Heart right ventricle (tissue), 16 donors: Measurements from ENCODE around the gene MAN1A2. TPM values are rescaled to one million over a fixed set of nuclear protein-coding genes. Genes with fewer than 3 reads are reported as not detected.

Experiments used
- ATAC-seq, 8 donors: fragments of 200-7000 bp; cut with Tn5 transposase; one replicate each; pipeline ENCODE4 v1.9.1; 2020; ENCODE audit warnings: mild to moderate bottlenecking in 8 of 8, moderate library complexity in 8 of 8, moderate number of reproducible peaks in 1 of 8
- DNase-seq, 2 donors: peaks; one replicate each; pipeline ENCODE4 v3.0.0-alpha.2; 2020
- H3K27ac ChIP-seq, 10 donors: fragments of 200-600 bp; sonication (generic) in 2 of 10; one replicate each; pipeline versions ENCODE4 v1.5.0 to v1.8.0; 2020 to 2022; ENCODE audit warnings: mild to moderate bottlenecking in 3 of 10
- H3K27me3 ChIP-seq, 7 donors: fragments of 200-600 bp; one replicate each; pipeline ENCODE4 v1.8.0; 2021 to 2022; ENCODE audit warnings: mild to moderate bottlenecking in 2 of 7
- H3K36me3 ChIP-seq, 9 donors: fragments of 200-600 bp; sonication (generic) in 1 of 9; one replicate each; pipeline versions ENCODE4 v1.5.0 to v1.8.0; 2020 to 2022; ENCODE audit warnings: mild to moderate bottlenecking in 2 of 9
- H3K4me1 ChIP-seq, 9 donors: fragments of 200-600 bp; sonication (generic) in 1 of 9; one replicate each; pipeline versions ENCODE4 v1.5.0 to v1.8.0; 2020 to 2022; ENCODE audit warnings: mild to moderate bottlenecking in 4 of 9
- H3K4me3 ChIP-seq, 10 donors: fragments of 200-600 bp; sonication (generic) in 2 of 10; one replicate each; pipeline versions ENCODE4 v1.5.0 to v1.8.0; 2020 to 2022; ENCODE audit warnings: mild to moderate bottlenecking in 7 of 10, moderate library complexity in 2 of 10
- H3K9me3 ChIP-seq, 11 donors: fragments of 200-600 bp in 10 of 11; sonication (generic) in 2 of 11; one replicate each; pipeline versions ENCODE4 v1.5.0 to v1.8.0; 2013 to 2022; ENCODE audit warnings: mild to moderate bottlenecking in 2 of 11, control low read depth in 1 of 11, moderate library complexity in 1 of 11
- WGBS, 2 donors: extraction: QIAGEN DNeasy Blood & Tissue Kit; methylation state at CpG; one replicate each; pipeline ENCODE4 v1.1.7; 2013; ENCODE audit warnings: inconsistent platforms in 1 of 2; 5-methylcytosine and 5-hydroxymethylcytosine counted together
- intact Hi-C, 10 donors: fragments of 100-400 bp; cut with DNase I; formaldehyde crosslinking; loops; one replicate each; pipeline versions ENCODE4 v1.11.1 to v1.14.2; 2022
- long read RNA-seq, 3 donors: library from polyadenylated mRNA; unstranded; transcript quantifications; one replicate each; pipeline ENCODE4 v2.0.0, GENCODE V29; 2020 to 2021
- polyA plus RNA-seq, 2 donors: library from polyadenylated mRNA; stranded (reverse); fragments of 200-250 nt; gene quantifications; one replicate each; pipeline ENCODE4 v1.2.3, GENCODE V29; 2013
- total RNA-seq, 10 donors: library from RNA; stranded (reverse); fragmentation: NEBNext Ultra II Directional in 3 of 10; extraction: Animal tissue kit (Norgen Biotek cat#: 25700) in 3 of 10; gene quantifications; one replicate each; pipeline versions ENCODE4 v1.2.1 to v1.2.4, GENCODE V29; 2021 to 2023
- TF ChIP-seq, protein P1 (sequence below), 9 donors: fragments of 200-600 bp; sonication (generic) in 2 of 9; IDR thresholded peaks; one replicate each; pipeline versions ENCODE4 v1.5.0 to v1.8.0; 2021 to 2022; ENCODE audit warnings: antibody characterized with exemption in 9 of 9, mild to moderate bottlenecking in 5 of 9, moderate library complexity in 1 of 9
- donor health status: Arrhythmogenic right ventricular cardiomyopathy.
- donor health status: ischemic (EF 13 %, LVEDD 7.1; RV severe dilation, severe dysfunction).
- donor health status: healthy with polysubstance abuse.
- donor health status: DM: no; HTN: yes; CAD: no.
- donor health status: DM: no; HTN: no; CAD: no.
- donor health status: ischemic (EF 25% LVEDD 6.9; RV normal size, moderate dysfunction).
- donor health status: ischemic (EF 25% LVEDD 5.7; RV mildly dilated, moderate dysfunction).
- donor health status: healthy.
- donor health status: DM: yes; HTN: yes; CAD: no.
- donor health status: Ischemic cardiomyopathy.
- donor health status: ischemic (EF 35%, LVEDD 5.7; RV mildly dilated, moderate dysfunction).
- donor health status: nonischemic (EF 11% LVEDD 7.7; RV severe dilation, severe dysfunction).
- donor health status: DM: yes; HTN: yes; CAD: no.
- donor health status: PGD.
- donor health status: ischemic (EF 29% LVEDD 5.4; RV normal size, mild dysfunction).
- donor health status: nonischemic (EF 23%, LVEDD 6.1; RV moderate dilation, normal function).

MAN1A2 gene
- total RNA-seq (10 to 100 TPM; 22.6 to 37.3 (median 26.3) TPM), polyA plus RNA-seq (1 to 10 TPM; 5.1 to 6.4 TPM)
- long read RNA-seq, donor 1, full-length matches to known transcripts: 2 of 25 reads
- long read RNA-seq, donor 1, partial matches to known transcripts: 11 of 25 reads
- long read RNA-seq, donor 1, other reads (novel, unspliced or antisense): 12 of 25 reads
- long read RNA-seq, donor 2, full-length matches to known transcripts: 8 of 30 reads
- long read RNA-seq, donor 2, partial matches to known transcripts: 16 of 30 reads
- long read RNA-seq, donor 2, other reads (novel, unspliced or antisense): 6 of 30 reads
- long read RNA-seq, donor 3, full-length matches to known transcripts: 3 of 13 reads
- long read RNA-seq, donor 3, partial matches to known transcripts: 7 of 13 reads
- long read RNA-seq, donor 3, other reads (novel, unspliced or antisense): 3 of 13 reads

- no peaks in the 10 kb centered on the region for H3K9me3 ChIP-seq
- DNase-seq: peak; percentile 91
- H3K4me3 ChIP-seq: peak within 1 kb of the TSS; percentile 78 to 96 (median 90)
- H3K27me3 ChIP-seq: no peaks in the 10 kb centered on the region
- ATAC-seq: peak; percentile 92 to 97 (median 96)
- peaks cover 0 to 67% (median 58%) of the 10 kb centered on the region in 9 donors for H3K4me1 ChIP-seq
- no peaks in the 10 kb centered on the region for H3K36me3 ChIP-seq
- peak within 1 kb of the TSS; percentile 93 to 100 (median 98) for H3K27ac ChIP-seq
- intact Hi-C loops: loop anchor here in 3 of 10 donors (5.0 to 10.0 kb wide), 6 partner anchors 95 to 557 kb away; partner anchors contain the start of genes TENT5C (in 2 of the 3), TRIM45 (in 2 of the 3), GDAP2 (in 1 of the 3) and WDR3 (in 1 of the 3)
- TF ChIP-seq, protein P1, sequence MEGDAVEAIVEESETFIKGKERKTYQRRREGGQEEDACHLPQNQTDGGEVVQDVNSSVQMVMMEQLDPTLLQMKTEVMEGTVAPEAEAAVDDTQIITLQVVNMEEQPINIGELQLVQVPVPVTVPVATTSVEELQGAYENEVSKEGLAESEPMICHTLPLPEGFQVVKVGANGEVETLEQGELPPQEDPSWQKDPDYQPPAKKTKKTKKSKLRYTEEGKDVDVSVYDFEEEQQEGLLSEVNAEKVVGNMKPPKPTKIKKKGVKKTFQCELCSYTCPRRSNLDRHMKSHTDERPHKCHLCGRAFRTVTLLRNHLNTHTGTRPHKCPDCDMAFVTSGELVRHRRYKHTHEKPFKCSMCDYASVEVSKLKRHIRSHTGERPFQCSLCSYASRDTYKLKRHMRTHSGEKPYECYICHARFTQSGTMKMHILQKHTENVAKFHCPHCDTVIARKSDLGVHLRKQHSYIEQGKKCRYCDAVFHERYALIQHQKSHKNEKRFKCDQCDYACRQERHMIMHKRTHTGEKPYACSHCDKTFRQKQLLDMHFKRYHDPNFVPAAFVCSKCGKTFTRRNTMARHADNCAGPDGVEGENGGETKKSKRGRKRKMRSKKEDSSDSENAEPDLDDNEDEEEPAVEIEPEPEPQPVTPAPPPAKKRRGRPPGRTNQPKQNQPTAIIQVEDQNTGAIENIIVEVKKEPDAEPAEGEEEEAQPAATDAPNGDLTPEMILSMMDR (IDR thresholded peaks at IDR 0.05): no peak
- WGBS, 2 donors: 0% methylated on average over 55 to 93 of the region's 93 CpGs
Observed at GRCh38 chr1:117367046-117368025, at the start of gene MAN1A2. MAN1A2 (plus strand) TSS chr1:117367449; CDS start chr1:117368184, 735 bp downstream.

DNA sequence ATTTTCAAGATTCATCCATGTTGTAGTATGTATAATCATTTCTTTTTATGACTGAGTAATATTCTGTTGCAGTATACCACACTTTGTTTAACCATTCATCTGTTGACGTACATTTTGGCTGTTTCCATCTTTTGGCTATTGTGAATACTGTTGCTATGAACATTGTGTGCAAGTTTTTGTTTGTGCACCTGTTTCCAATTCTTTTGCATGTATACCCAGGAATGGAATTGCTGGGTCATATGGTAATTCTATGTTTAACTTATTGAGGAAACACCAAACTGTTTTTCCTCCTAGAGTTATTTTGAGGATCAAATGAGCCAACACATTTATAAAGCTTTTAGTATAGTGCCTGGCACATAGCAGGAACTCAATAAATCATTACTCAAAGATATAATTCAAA lies 49.2 kb upstream of the MAN1A2 start:
- Histone ChIP-seq H3K9me3 (peaks cover 0 to 5% (median 0%) of the 10 kb centered on the region in 11 donors), H3K27ac (no peak overlapping the region), H3K4me1 (peaks cover 0 to 22% (median 8%) of the 10 kb centered on the region in 9 donors), H3K36me3 (no peaks in the 10 kb centered on the region), H3K27me3 (no peaks in the 10 kb centered on the region), H3K4me3 (no peak overlapping the region)
- DNase-seq: no peak
- no peak for ATAC-seq
- TF ChIP-seq, protein P1 (IDR thresholded peaks at IDR 0.05): no peak
- WGBS, 2 donors: 93 to 97% methylated on average over 1 of the region's 1 CpG
- intact Hi-C loops: no loop called here

DNA sequence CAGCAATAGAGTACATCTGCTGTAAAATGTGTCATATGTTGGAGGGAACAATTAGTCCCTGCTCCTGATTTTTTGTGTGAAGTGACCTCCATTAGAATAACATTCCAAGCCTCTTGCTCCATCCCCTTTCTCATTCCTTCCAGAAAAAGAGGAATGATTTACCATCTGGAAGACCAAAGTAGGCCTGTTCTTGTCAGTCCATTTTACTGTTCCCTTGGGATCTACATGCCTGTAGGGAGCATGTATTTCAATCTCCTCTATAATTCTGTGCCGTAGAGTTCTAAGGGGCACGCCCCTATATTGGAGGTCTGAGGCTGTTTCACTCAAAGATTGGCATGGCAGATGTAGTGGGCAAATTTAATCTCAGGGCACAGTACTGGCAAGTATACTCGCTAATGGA lies 48.8 kb upstream of the MAN1A2 start:
- no peaks in the 10 kb centered on the region for H3K27me3 ChIP-seq
- peaks cover 0 to 23% (median 8%) of the 10 kb centered on the region in 9 donors for H3K4me1 ChIP-seq
- H3K36me3 ChIP-seq: no peaks in the 10 kb centered on the region
- peaks cover 0 to 5% (median 0%) of the 10 kb centered on the region in 11 donors for H3K9me3 ChIP-seq
- H3K27ac ChIP-seq: no peak overlapping the region
- TF ChIP-seq, protein P1 (IDR thresholded peaks at IDR 0.05): no peak
- intact Hi-C loops: no loop called here
- DNase-seq: no peak
- ATAC-seq: no peak
- WGBS, 2 donors: 78 to 83% methylated on average over 3 of the region's 3 CpGs
- H3K4me3 ChIP-seq: no peak overlapping the region

GRCh38 chr1:117320515-117320914 lies 46.7 kb upstream of the MAN1A2 start:
- no peak for DNase-seq
- ATAC-seq: no peak
- Histone ChIP-seq H3K9me3 (no peaks in the 10 kb centered on the region), H3K36me3 (no peaks in the 10 kb centered on the region), H3K27me3 (no peaks in the 10 kb centered on the region), H3K4me3 (no peak overlapping the region), H3K27ac (no peak overlapping the region), H3K4me1 (peaks cover 0 to 23% (median 8%) of the 10 kb centered on the region in 9 donors)
- intact Hi-C loops: no loop called here
- WGBS, 2 donors: 98 to 100% methylated on average over 1 of the region's 1 CpG
- TF ChIP-seq, protein P1 (IDR thresholded peaks at IDR 0.05): no peak
